Kidney epithelial cell (primary cell): Measurements from ENCODE around the gene MOSMO. TPM values are rescaled to one million over a fixed set of nuclear protein-coding genes. Genes with fewer than 3 reads are reported as not detected.

Source experiments
- DNase-seq: peaks from one replicate; pipeline ENCODE4 v3.0.0-alpha.2; 2010; ENCODE audit warnings: low read depth
- H3K27me3 ChIP-seq: 2 replicates; pipeline ENCODE4 v1.6.0; 2011; ENCODE audit warnings: low read length; ENCODE audit not compliant: control insufficient read depth, insufficient read depth
- H3K36me3 ChIP-seq: 2 replicates; pipeline ENCODE4 v1.5.1; 2011; ENCODE audit warnings: low read length; ENCODE audit not compliant: control insufficient read depth, insufficient read depth
- H3K4me3 ChIP-seq: 2 replicates; pipeline ENCODE4 v1.5.1; 2011; ENCODE audit warnings: low read depth, mild to moderate bottlenecking, control low read depth, low read length
- total RNA-seq: library from RNA; depleted of rRNA; stranded (reverse); fragments of >200 nt; gene quantifications from 2 replicates; pipeline ENCODE4 v1.2.3, GENCODE V29; 2015
- TF ChIP-seq, protein P1 (sequence below): IDR thresholded peaks from 2 replicates; pipeline ENCODE4 v1.5.1; 2011; ENCODE audit warnings: mild to moderate bottlenecking, moderate library complexity, low read length, control low read depth, inconsistent platforms; ENCODE audit not compliant: insufficient read depth, poor library complexity, severe bottlenecking

The MOSMO gene
- total RNA-seq, 1 donor from 2014 or later = 8.5 TPM

DNA sequence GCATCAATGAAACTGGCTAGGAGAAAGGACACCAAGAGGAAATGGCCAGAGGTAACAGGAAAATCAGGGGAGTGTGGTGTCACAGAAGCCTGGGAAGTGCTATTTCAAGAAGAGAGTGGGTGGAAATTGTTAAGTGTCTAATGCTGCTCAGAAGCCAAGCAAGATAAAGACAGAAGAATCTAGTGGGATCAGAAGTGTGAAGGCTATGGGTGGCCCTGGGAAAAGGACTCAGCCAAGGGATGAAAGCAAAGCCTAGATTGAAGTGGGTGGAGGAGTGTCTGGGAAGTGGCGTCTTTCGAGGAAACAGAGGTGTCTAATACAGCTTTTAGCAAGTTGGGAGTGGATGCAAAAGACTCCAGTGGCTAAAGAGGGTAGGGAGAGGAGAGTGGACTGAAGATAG is 20.4 kb upstream of the MOSMO start:
- TF ChIP-seq, protein P1, sequence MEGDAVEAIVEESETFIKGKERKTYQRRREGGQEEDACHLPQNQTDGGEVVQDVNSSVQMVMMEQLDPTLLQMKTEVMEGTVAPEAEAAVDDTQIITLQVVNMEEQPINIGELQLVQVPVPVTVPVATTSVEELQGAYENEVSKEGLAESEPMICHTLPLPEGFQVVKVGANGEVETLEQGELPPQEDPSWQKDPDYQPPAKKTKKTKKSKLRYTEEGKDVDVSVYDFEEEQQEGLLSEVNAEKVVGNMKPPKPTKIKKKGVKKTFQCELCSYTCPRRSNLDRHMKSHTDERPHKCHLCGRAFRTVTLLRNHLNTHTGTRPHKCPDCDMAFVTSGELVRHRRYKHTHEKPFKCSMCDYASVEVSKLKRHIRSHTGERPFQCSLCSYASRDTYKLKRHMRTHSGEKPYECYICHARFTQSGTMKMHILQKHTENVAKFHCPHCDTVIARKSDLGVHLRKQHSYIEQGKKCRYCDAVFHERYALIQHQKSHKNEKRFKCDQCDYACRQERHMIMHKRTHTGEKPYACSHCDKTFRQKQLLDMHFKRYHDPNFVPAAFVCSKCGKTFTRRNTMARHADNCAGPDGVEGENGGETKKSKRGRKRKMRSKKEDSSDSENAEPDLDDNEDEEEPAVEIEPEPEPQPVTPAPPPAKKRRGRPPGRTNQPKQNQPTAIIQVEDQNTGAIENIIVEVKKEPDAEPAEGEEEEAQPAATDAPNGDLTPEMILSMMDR = no peak
- no peak for DNase-seq
- no peaks in the 10 kb centered on the region for H3K36me3 ChIP-seq
- no peak overlapping the region for H3K4me3 ChIP-seq
- H3K27me3 ChIP-seq = no peaks in the 10 kb centered on the region

DNA sequence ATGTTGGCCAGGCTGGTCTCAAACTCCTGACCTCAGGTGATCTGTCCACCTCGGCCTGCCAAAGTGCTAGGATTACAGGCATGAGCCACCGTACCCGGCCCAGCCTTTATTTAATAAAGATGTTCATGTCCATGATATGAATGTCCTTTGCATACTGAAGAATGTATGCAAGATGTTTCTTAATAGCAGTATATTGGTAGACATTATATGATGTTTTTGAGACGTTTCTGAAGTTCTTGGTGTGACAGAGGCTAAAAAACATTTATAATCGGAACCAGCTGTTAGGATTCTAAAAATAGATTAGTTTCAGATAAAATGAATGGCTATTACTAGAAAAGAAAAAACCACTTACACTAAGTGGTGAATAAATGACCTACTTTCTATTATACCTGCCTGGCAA is 18.8 kb upstream of the MOSMO start:
- no peaks in the 10 kb centered on the region for H3K27me3 ChIP-seq
- no peaks in the 10 kb centered on the region for H3K36me3 ChIP-seq
- no peak overlapping the region for H3K4me3 ChIP-seq
- no peak for DNase-seq
- TF ChIP-seq, protein P1 = no peak

- no peaks in the 10 kb centered on the region for H3K36me3 ChIP-seq
- TF ChIP-seq, protein P1 = no peak
- H3K4me3 ChIP-seq = no peak overlapping the region
- no peak for DNase-seq
- H3K27me3 ChIP-seq = no peaks in the 10 kb centered on the region
These were observed 18.2 kb upstream of the MOSMO start for GRCh38 chr16:21989751-21990150.

- TF ChIP-seq, protein P1 = no peak
- Histone ChIP-seq H3K27me3 (no peaks in the 10 kb centered on the region), H3K4me3 (no peak overlapping the region), H3K36me3 (no peaks in the 10 kb centered on the region)
- DNase-seq = no peak
These were observed 17.4 kb upstream of the MOSMO start for GRCh38 chr16:21990381-21990944.

GRCh38 chr16:21991621-21992020 is 16.3 kb upstream of the MOSMO start:
- TF ChIP-seq, protein P1 = no peak
- no peak for DNase-seq
- no peaks in the 10 kb centered on the region for H3K36me3 ChIP-seq
- no peak overlapping the region for H3K4me3 ChIP-seq
- H3K27me3 ChIP-seq = no peaks in the 10 kb centered on the region

GRCh38 chr16:21994856-21995465 is 12.9 kb upstream of the MOSMO start:
- TF ChIP-seq, protein P1 = no peak
- H3K27me3 ChIP-seq = no peaks in the 10 kb centered on the region
- DNase-seq = no peak

More at GRCh38 chr16:21994856-21995465, 12.9 kb upstream of the MOSMO start:
- H3K4me3 ChIP-seq = no peak overlapping the region
- H3K36me3 ChIP-seq = no peaks in the 10 kb centered on the region
